GM12878 (cell line): Measurements from ENCODE around the gene CAMK2G. TPM values are rescaled to one million over a fixed set of nuclear protein-coding genes. Genes with fewer than 3 reads are reported as not detected.

Experiments used
- ATAC-seq: fragments of 200-7000 bp; cut with Tn5 transposase; 3 replicates; pipeline ENCODE4 v1.9.1; 2020; ENCODE audit warnings: mild to moderate bottlenecking, moderate library complexity
- BruUV-seq: library from RNA; stranded (reverse); fragments of 400-500 nt; replicated peaks from 2 replicates; lab custom pipeline; 2021; lab: Mats Ljungman, UMichigan
- CTCF ChIA-PET: fragments of 300-600 bp; sonication (Branson Sonifier 250); formaldehyde crosslinking; extraction: SDS; loops from one replicate; lab custom pipeline; 2021; ENCODE audit warnings: inconsistent platforms; lab: Yijun Ruan, JAX
- POLR2A ChIA-PET: fragments of 350-600 bp; formaldehyde crosslinking; extraction: SDS; loops from one replicate; lab custom pipeline; 2021; ENCODE audit warnings: inconsistent platforms; lab: Charles Lee
- RAD21 ChIA-PET: fragments of 300-600 bp; sonication (Branson Sonifier 250); formaldehyde crosslinking; loops from one replicate; lab custom pipeline; 2023; ENCODE audit warnings: antibody characterized with exemption; ENCODE audit not compliant: unreplicated experiment; lab: Charles Lee
- SMC1A ChIA-PET: fragments of 300-600 bp; sonication (Branson Sonifier 250); formaldehyde crosslinking; loops from one replicate; lab custom pipeline; 2023; ENCODE audit not compliant: unreplicated experiment, uncharacterized antibody; lab: Charles Lee
- DNase-seq: peaks from one replicate; pipeline ENCODE4 v3.0.0-alpha.2; 2011; ENCODE audit warnings: low read depth, low spot score
- FAIRE-seq: peaks from 3 replicates; lab custom pipeline; 2011; peaks lifted over from hg19 to GRCh38; lab: Jason Lieb, UNC
- H2AFZ ChIP-seq: 2 replicates; pipeline ENCODE4 v1.6.0; 2011; ENCODE audit warnings: low read depth, low read length, control low read depth; ENCODE audit not compliant: control insufficient read depth
- H3K27ac ChIP-seq: 2 replicates; pipeline ENCODE4 v1.5.1; 2011; ENCODE audit warnings: control low read depth; ENCODE audit not compliant: control insufficient read depth, insufficient read depth
- H3K27me3 ChIP-seq, 2 experiments: replicated peaks in 1 of 2; 2 replicates each; pipeline versions ENCODE4 v1.6.0 to v1.6.1; 2011; ENCODE audit warnings: low read length in 1 of 2; ENCODE audit not compliant: control insufficient read depth in 2 of 2, insufficient read depth in 2 of 2
- H3K36me3 ChIP-seq, 2 experiments: 2 replicates each; pipeline ENCODE4 v1.5.1; 2011; ENCODE audit warnings: low read length in 1 of 2; ENCODE audit not compliant: control insufficient read depth in 2 of 2, insufficient read depth in 2 of 2
- H3K4me1 ChIP-seq: 2 replicates; pipeline ENCODE4 v1.6.1; 2011; ENCODE audit warnings: mild to moderate bottlenecking, low read length, moderate library complexity, mixed read lengths; ENCODE audit not compliant: control insufficient read depth, insufficient read depth
- H3K4me2 ChIP-seq: 2 replicates; pipeline ENCODE4 v1.6.0; 2011; ENCODE audit warnings: control low read depth; ENCODE audit not compliant: control insufficient read depth, insufficient read depth
- H3K4me3 ChIP-seq: fragments of 200-600 bp; sonication (generic); 2 replicates; pipeline ENCODE4 v1.5.1; 2016
- H3K79me2 ChIP-seq: 2 replicates; pipeline ENCODE4 v1.6.0; 2011; ENCODE audit warnings: low read length; ENCODE audit not compliant: control insufficient read depth, insufficient read depth
- H3K9ac ChIP-seq: 2 replicates; pipeline ENCODE4 v1.8.0; 2011; ENCODE audit warnings: low read length, control low read depth, mixed read lengths; ENCODE audit not compliant: control insufficient read depth, insufficient read depth
- H3K9me3 ChIP-seq: replicated peaks from 3 replicates; pipeline ENCODE4 v1.5.1; 2011; ENCODE audit warnings: mild to moderate bottlenecking, low read length; ENCODE audit not compliant: control insufficient read depth, insufficient read depth
- H4K20me1 ChIP-seq: 2 replicates; pipeline ENCODE4 v1.6.0; 2011; ENCODE audit not compliant: control insufficient read depth, insufficient read depth
- ASH2L ChIP-seq: fragments of 300-600, 200-600 bp; sonication (generic); IDR thresholded peaks from 2 replicates; pipeline ENCODE4 v1.6.1; 2017; ENCODE audit warnings: low read depth, mild to moderate bottlenecking, borderline replicate concordance
- CHD1 ChIP-seq: IDR thresholded peaks from 2 replicates; pipeline ENCODE4 v1.6.1; 2012; ENCODE audit warnings: low read depth, low read length, improper control_type of control experiment
- CREM ChIP-seq: IDR thresholded peaks from 2 replicates; pipeline ENCODE4 v1.6.1; 2014; ENCODE audit warnings: antibody characterized with exemption, low read depth
- E2F4 ChIP-seq: IDR thresholded peaks from 2 replicates; pipeline ENCODE4 v1.6.1; 2012; ENCODE audit warnings: low read depth, low read length, improper control_type of control experiment
- EP300 ChIP-seq, 2 experiments: fragments of 150-350 bp in 1 of 2; IDR thresholded peaks; 2 replicates each; pipeline ENCODE4 v1.6.1; 2011 to 2012; ENCODE audit warnings: low read depth in 2 of 2, low read length in 2 of 2, borderline replicate concordance in 1 of 2, improper control_type of control experiment in 1 of 2, inconsistent platforms in 1 of 2; ENCODE audit not compliant: control insufficient read depth in 1 of 2
- KAT2A ChIP-seq: conservative IDR thresholded peaks from 2 replicates; pipeline ENCODE4 v1.6.1; 2011; ENCODE audit warnings: low read depth, low read length; ENCODE audit not compliant: control insufficient read depth
- MAX ChIP-seq: IDR thresholded peaks from 2 replicates; pipeline ENCODE4 v1.6.1; 2012; ENCODE audit warnings: low read depth, low read length, improper control_type of control experiment
- MEF2B ChIP-seq: fragments of 450-650 bp; IDR thresholded peaks from 2 replicates; pipeline ENCODE4 v1.6.1; 2018; ENCODE audit warnings: mild to moderate bottlenecking, moderate library complexity; ENCODE audit not compliant: partially characterized antibody, poor library complexity, severe bottlenecking
- MTA3 ChIP-seq: IDR thresholded peaks from 2 replicates; pipeline ENCODE4 v1.6.1; 2012; ENCODE audit warnings: low read length, inconsistent platforms, borderline replicate concordance
- MXI1 ChIP-seq: fragments of 150-350 bp; IDR thresholded peaks from 2 replicates; pipeline ENCODE4 v1.6.1; 2011; ENCODE audit warnings: low read depth, mild to moderate bottlenecking, inconsistent platforms, low read length, improper control_type of control experiment
- TBL1XR1 ChIP-seq: IDR thresholded peaks from 2 replicates; pipeline ENCODE4 v1.6.1; 2012; ENCODE audit warnings: low read depth, low read length, improper control_type of control experiment
- WRNIP1 ChIP-seq: IDR thresholded peaks from 2 replicates; pipeline ENCODE4 v1.6.1; 2011; ENCODE audit warnings: low read depth, low read length, improper control_type of control experiment, borderline replicate concordance
- YY1 ChIP-seq: IDR thresholded peaks from 2 replicates; pipeline ENCODE4 v1.6.1; 2011; ENCODE audit warnings: low read depth, mild to moderate bottlenecking, low read length
- ZSCAN29 ChIP-seq: fragments of 450-650 bp; IDR thresholded peaks from 2 replicates; pipeline ENCODE4 v1.6.1; 2017; ENCODE audit warnings: mild to moderate bottlenecking, moderate library complexity
- WGBS: methylation state at CpG from one replicate; pipeline ENCODE4 v1.1.6; 2016; ENCODE audit warnings: low lambda C conversion rate; ENCODE audit not compliant: insufficient replicate concordance, insufficient coverage; ENCODE audit errors: missing lambda C conversion rate; 5-methylcytosine and 5-hydroxymethylcytosine counted together
- in situ Hi-C: fragments of 300-500 bp; cut with MboI; formaldehyde crosslinking; loops from 9 replicates; pipeline ENCODE4 v1.14.3; 2018; ENCODE audit warnings: mixed read lengths
- intact Hi-C: fragments of 100-400 bp; cut with micrococcal nuclease; formaldehyde crosslinking; loops from one replicate; pipeline ENCODE4 v1.14.2; 2022; ENCODE audit not compliant: unreplicated experiment
- polyA plus RNA-seq, 11 experiments: library from polyadenylated mRNA; depleted of rRNA in 4 of 11; unstranded in 6 of 11; stranded (reverse) in 5 of 11; fragments of >200 nt; fragmentation: Nextera tagmentation in 4 of 11; fragmentation: Illumina TruSeq in 1 of 11; extraction: Ambion mirVana in 4 of 11; extraction: Trizol in 1 of 11; gene quantifications; 1 replicate in 1 of 11; 2 replicates in 10 of 11; pipeline versions ENCODE4 v1.2.1 to v1.2.3, GENCODE V29; 2011 to 2016; ENCODE audit warnings: inconsistent platforms in 2 of 11, missing spikeins in 2 of 11, low read depth in 1 of 11
- total RNA-seq, 4 experiments: library from RNA; depleted of rRNA in 3 of 4; stranded (reverse); fragments of >200 nt in 3 of 4; fragmentation: Illumina TruSeq in 1 of 4; extraction: Trizol in 1 of 4; gene quantifications; 2 replicates each; pipeline versions ENCODE4 v1.2.1 to v1.2.3, GENCODE V29; 2013 to 2021
- TF ChIP-seq, protein P1 (sequence below): fragments of 450-650 bp; IDR thresholded peaks from 2 replicates; pipeline ENCODE4 v1.6.1; 2018; ENCODE audit warnings: mild to moderate bottlenecking, low read depth, moderate library complexity; ENCODE audit not compliant: partially characterized antibody

CAMK2G gene
- total and polyA plus RNA-seq, 10 of the 15 experiments (the other 5 are each of a cell fraction or from before 2014, with no cell fraction given), result 5.5 to 24.3 (median 16.9) TPM

- TF ChIP-seq, protein P1, sequence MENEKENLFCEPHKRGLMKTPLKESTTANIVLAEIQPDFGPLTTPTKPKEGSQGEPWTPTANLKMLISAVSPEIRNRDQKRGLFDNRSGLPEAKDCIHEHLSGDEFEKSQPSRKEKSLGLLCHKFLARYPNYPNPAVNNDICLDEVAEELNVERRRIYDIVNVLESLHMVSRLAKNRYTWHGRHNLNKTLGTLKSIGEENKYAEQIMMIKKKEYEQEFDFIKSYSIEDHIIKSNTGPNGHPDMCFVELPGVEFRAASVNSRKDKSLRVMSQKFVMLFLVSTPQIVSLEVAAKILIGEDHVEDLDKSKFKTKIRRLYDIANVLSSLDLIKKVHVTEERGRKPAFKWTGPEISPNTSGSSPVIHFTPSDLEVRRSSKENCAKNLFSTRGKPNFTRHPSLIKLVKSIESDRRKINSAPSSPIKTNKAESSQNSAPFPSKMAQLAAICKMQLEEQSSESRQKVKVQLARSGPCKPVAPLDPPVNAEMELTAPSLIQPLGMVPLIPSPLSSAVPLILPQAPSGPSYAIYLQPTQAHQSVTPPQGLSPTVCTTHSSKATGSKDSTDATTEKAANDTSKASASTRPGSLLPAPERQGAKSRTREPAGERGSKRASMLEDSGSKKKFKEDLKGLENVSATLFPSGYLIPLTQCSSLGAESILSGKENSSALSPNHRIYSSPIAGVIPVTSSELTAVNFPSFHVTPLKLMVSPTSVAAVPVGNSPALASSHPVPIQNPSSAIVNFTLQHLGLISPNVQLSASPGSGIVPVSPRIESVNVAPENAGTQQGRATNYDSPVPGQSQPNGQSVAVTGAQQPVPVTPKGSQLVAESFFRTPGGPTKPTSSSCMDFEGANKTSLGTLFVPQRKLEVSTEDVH, result no peak
- TF ChIP-seq MTA3, result no peak
- TF ChIP-seq KAT2A, result no peak
- no peak for TF ChIP-seq EP300 (IDR thresholded peaks at IDR 0.05; ENCODE audit: borderline replicate concordance in 1 of 2, control insufficient read depth in 1 of 2, low read depth in 2 of 2, low read length in 2 of 2)
- no peak for TF ChIP-seq WRNIP1
- TF ChIP-seq MXI1, result no peak
- TF ChIP-seq YY1, result no peak
- TF ChIP-seq ASH2L, result no peak
- no peak for TF ChIP-seq CREM
Observed at GRCh38 chr10:73840403-73841060, 33.8 kb downstream of the CAMK2G start (continued).

DNA sequence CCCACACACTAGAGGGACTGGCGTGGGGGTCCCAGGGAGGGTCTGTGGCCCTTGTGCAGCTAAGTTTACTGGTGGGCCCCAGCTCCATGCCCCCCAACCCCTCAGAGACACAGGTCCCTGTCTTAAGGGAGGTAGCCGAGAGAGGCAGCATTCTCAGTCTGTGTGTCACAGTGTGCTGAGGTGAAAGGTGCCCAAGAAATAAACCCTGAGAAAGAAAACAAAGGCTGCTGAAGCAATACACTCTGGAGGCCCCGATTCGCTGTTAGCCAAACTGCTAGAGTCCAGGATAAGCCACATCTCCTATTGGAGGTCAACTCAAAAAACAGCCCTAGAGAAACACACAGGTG is 34.3 kb downstream of the CAMK2G start:
- H3K9ac ChIP-seq, result no peak overlapping the region
- no peak overlapping the region for H3K27ac ChIP-seq
- H3K79me2 ChIP-seq, result no peaks in the 10 kb centered on the region
- ATAC-seq (no peak), DNase-seq (no peak), FAIRE-seq (no peak)
- no peaks in the 10 kb centered on the region for H4K20me1 ChIP-seq
- TF ChIP-seq E2F4 (no peak), ZSCAN29 (no peak), TBL1XR1 (no peak), MAX (no peak), CHD1 (no peak), MEF2B (no peak)
- no peaks in the 10 kb centered on the region for H3K9me3 ChIP-seq
- intact Hi-C loops, result no loop called here
- no peak overlapping the region for H3K4me3 ChIP-seq
- H3K36me3 ChIP-seq, result peaks cover 0 to 4% of the 10 kb centered on the region in 2 experiments; a peak in 3 of 4 replicates
- H3K4me1 ChIP-seq, result no peaks in the 10 kb centered on the region
- ChIA-PET CTCF (interaction anchor here (2.0 kb wide), 1 partner anchor 39 kb away, joined by 7 read pairs; no protein-coding TSS in a partner anchor), RAD21 (no interaction called here), SMC1A (no interaction called here), POLR2A (no interaction called here)
- BruUV-seq, result no TSS peak
- H3K27me3 ChIP-seq, result no peaks in the 10 kb centered on the region
- H2AFZ ChIP-seq, result no peak overlapping the region
- 100% methylated on average over 4 of the region's 4 CpGs for WGBS
- in situ Hi-C loops, result no loop called here
- no peak overlapping the region for H3K4me2 ChIP-seq
